Measurements from ENCODE around the gene DDB1. TPM values are rescaled to one million over a fixed set of nuclear protein-coding genes. Genes with fewer than 3 reads are reported as not detected.

The DDB1 gene
- total RNA-seq, 1 donor from 2014 or later = 259 TPM

- DNase-seq = no peak
- peaks cover 3% of the 10 kb centered on the region for H3K4me1 Mint-ChIP-seq (ENCODE audit: low read depth, unreplicated experiment)
- H3K27ac Mint-ChIP-seq (ENCODE audit: unreplicated experiment) = no peak overlapping the region
- TF ChIP-seq CTCF (IDR thresholded peaks at IDR 0.05; ENCODE audit: partially characterized antibody, unreplicated experiment) = no peak
- no peaks in the 10 kb centered on the region for H3K36me3 Mint-ChIP-seq (ENCODE audit: unreplicated experiment)
- H3K9me3 Mint-ChIP-seq (ENCODE audit: unreplicated experiment) = peaks cover 7% of the 10 kb centered on the region
- no peak overlapping the region for H3K4me3 Mint-ChIP-seq (ENCODE audit: unreplicated experiment)
- no peaks in the 10 kb centered on the region for H3K27me3 Mint-ChIP-seq (ENCODE audit: unreplicated experiment)
Measured at GRCh38 chr11:61356706-61357105, 23.8 kb upstream of the DDB1 start.

DNA sequence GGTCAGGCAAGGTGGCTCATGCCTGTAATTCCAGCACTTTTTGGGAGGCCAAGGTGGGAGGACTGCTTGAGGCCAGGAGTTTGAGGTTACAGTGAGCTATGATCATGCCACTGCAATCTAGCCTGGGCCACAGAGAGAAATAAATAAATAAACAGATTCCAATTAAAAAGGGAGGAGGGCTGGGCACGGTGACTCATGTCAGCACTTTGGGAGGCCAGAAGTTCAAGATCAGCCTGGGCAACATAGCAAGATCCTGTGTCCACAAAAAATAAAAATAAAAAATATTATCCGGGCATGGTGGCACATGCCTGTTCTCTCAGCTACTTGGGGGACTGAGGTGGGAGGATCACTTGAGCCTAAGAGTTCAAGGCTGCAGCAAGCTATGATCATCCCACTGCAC is 21.3 kb upstream of the DDB1 start:
- Mint-ChIP-seq H3K4me3 (ENCODE audit: unreplicated experiment) (no peak overlapping the region), H3K27ac (ENCODE audit: unreplicated experiment) (no peak overlapping the region)
- TF ChIP-seq CTCF (IDR thresholded peaks at IDR 0.05; ENCODE audit: partially characterized antibody, unreplicated experiment) = no peak

DNA sequence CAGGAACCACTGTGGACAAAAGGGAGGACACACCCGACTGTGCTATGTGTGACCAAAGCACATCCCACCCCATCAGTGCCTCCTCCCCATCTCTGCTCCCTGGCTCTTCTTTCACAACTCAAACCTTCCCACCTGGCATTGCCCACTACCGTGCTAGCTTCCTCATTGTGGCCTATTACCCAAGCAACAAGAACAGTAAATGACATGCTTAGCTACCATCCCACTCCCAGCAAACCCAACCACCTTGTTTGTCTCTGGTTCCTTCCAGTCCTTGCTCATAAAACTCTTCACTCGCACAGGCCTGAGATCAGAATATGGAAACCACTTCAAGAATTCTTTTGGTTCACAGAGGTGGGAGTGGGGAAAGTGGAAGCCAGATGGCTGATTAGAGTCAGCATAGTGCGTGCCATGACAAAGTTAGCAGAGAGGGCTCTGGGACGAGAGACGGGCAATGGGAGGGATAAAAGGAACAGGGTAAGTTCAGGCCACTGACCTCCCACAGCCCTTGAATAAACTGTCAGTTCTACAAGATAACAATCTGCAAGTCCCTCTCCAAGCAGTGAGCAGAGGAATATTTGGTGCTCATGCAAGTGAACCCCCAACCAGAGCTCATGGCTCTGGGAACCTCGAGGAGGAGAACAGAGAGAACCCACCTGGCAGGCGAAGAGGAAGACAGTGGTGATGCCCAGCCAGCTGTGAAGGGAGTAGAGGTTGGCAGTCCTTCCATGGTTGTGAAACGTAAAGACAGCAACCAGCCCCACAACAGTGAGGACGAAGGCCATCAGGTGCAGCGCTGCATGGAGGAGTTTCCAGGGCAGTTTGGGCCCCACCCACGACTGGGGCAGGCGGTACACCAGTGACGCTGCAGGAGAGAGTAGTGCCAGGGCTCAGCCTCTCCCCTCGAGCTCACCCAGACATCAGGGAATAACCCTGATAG is 20.5 kb upstream of the DDB1 start:
- Mint-ChIP-seq H3K27ac (ENCODE audit: unreplicated experiment) (no peak overlapping the region), H3K36me3 (ENCODE audit: unreplicated experiment) (no peaks in the 10 kb centered on the region), H3K4me3 (ENCODE audit: unreplicated experiment) (no peak overlapping the region), H3K4me1 (ENCODE audit: low read depth, unreplicated experiment) (no peaks in the 10 kb centered on the region), H3K9me3 (ENCODE audit: unreplicated experiment) (peaks cover 3% of the 10 kb centered on the region), H3K27me3 (ENCODE audit: unreplicated experiment) (no peaks in the 10 kb centered on the region)
- DNase-seq = no peak
- TF ChIP-seq CTCF (IDR thresholded peaks at IDR 0.05; ENCODE audit: partially characterized antibody, unreplicated experiment) = no peak

More for the DNA sequence above, 21.3 kb upstream of the DDB1 start:
- H3K36me3 Mint-ChIP-seq (ENCODE audit: unreplicated experiment) = no peaks in the 10 kb centered on the region
- H3K9me3 Mint-ChIP-seq (ENCODE audit: unreplicated experiment) = peaks cover 3% of the 10 kb centered on the region
- no peak for DNase-seq
- H3K4me1 Mint-ChIP-seq (ENCODE audit: low read depth, unreplicated experiment) = no peaks in the 10 kb centered on the region
- H3K27me3 Mint-ChIP-seq (ENCODE audit: unreplicated experiment) = no peaks in the 10 kb centered on the region

DNA sequence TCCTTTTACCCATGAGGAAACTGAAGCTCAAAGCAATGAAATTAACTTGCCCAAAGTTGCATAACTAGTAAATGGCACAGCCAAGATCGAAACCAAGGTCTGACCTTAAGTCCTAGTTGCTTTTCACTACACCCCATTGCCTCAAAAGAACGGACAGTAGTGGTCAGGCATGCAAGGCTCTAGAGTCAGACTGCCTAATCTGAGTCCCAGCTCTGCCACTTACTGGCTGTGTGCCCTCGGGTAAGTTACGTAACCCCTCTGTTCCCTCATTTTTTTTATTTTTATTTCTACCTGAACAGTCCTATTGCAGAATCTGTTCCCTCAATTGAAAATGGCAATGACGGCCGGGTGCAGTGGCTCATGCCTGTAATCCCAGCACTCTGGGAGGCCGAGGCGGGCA is 19.1 kb upstream of the DDB1 start:
- H3K9me3 Mint-ChIP-seq (ENCODE audit: unreplicated experiment) = peaks cover 3% of the 10 kb centered on the region
- no peak for DNase-seq
- H3K4me3 Mint-ChIP-seq (ENCODE audit: unreplicated experiment) = no peak overlapping the region
- H3K27me3 Mint-ChIP-seq (ENCODE audit: unreplicated experiment) = no peaks in the 10 kb centered on the region
- no peaks in the 10 kb centered on the region for H3K36me3 Mint-ChIP-seq (ENCODE audit: unreplicated experiment)
- TF ChIP-seq CTCF (IDR thresholded peaks at IDR 0.05; ENCODE audit: partially characterized antibody, unreplicated experiment) = no peak
- H3K4me1 Mint-ChIP-seq (ENCODE audit: low read depth, unreplicated experiment) = peaks cover 2% of the 10 kb centered on the region
- H3K27ac Mint-ChIP-seq (ENCODE audit: unreplicated experiment) = no peak overlapping the region

DNA sequence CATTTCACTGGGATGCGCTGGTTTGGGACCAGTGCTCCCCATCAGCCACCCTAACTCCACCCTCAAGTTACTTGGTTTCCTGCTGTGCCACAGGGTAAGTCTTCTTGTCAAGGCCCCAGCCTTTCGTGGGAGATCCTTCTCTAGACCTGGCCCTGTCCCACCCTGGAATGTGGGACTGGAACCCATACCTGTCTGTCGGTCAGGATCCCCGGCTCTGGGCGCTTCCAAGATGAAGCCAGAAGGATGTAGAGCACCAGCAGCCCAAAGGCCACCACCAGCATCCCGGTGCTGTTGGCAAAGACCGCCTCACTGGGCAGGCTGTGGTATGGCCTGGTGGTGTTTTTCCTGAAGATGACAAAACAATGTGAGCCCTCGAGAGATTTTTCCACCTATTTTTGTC is 17.9 kb upstream of the DDB1 start:
- TF ChIP-seq CTCF (IDR thresholded peaks at IDR 0.05; ENCODE audit: partially characterized antibody, unreplicated experiment) = no peak
- H3K36me3 Mint-ChIP-seq (ENCODE audit: unreplicated experiment) = no peaks in the 10 kb centered on the region
- H3K27me3 Mint-ChIP-seq (ENCODE audit: unreplicated experiment) = peaks cover 1% of the 10 kb centered on the region
- no peak overlapping the region for H3K4me3 Mint-ChIP-seq (ENCODE audit: unreplicated experiment)
- no peak for DNase-seq
- peaks cover 3% of the 10 kb centered on the region for H3K9me3 Mint-ChIP-seq (ENCODE audit: unreplicated experiment)
- peaks cover 4% of the 10 kb centered on the region for H3K4me1 Mint-ChIP-seq (ENCODE audit: low read depth, unreplicated experiment)
- no peak overlapping the region for H3K27ac Mint-ChIP-seq (ENCODE audit: unreplicated experiment)

All from glutamatergic neuron (in vitro differentiated cells).